LNCaP clone FGC (cell line): ENCODE results near the gene MAML3.

ENCODE experiments used
- DNase-seq: peaks from one replicate; pipeline ENCODE4 v3.0.0-alpha.2; 2011; ENCODE audit warnings: low read depth
- H3K4me3 ChIP-seq: 2 replicates; pipeline ENCODE4 v1.5.1; 2011; ENCODE audit warnings: mild to moderate bottlenecking, low read depth, low read length, control low read depth
- CTCF ChIP-seq: IDR thresholded peaks from 2 replicates; pipeline ENCODE4 v1.5.1; 2012; ENCODE audit warnings: mild to moderate bottlenecking; ENCODE audit not compliant: control insufficient read depth, insufficient read depth; ENCODE audit errors: extremely low read depth

The MAML3 gene

GRCh38 chr4:139912445-139912844 lies 241.5 kb downstream of the MAML3 start:
- no peak overlapping the region for H3K4me3 ChIP-seq
- DNase-seq, result no peak
- no peak for TF ChIP-seq CTCF

GRCh38 chr4:139910106-139910505 lies 243.9 kb downstream of the MAML3 start:
- no peak for DNase-seq
- H3K4me3 ChIP-seq, result no peak overlapping the region
- no peak for TF ChIP-seq CTCF

- TF ChIP-seq CTCF, result no peak
- no peak for DNase-seq
- no peak overlapping the region for H3K4me3 ChIP-seq
Observed at GRCh38 chr4:139908636-139909437, 245.1 kb downstream of the MAML3 start.

GRCh38 chr4:139907001-139907809 lies 246.8 kb downstream of the MAML3 start:
- H3K4me3 ChIP-seq, result no peak overlapping the region
- no peak for DNase-seq
- TF ChIP-seq CTCF, result no peak

- H3K4me3 ChIP-seq, result no peak overlapping the region
- no peak for DNase-seq
- TF ChIP-seq CTCF, result no peak
Observed at GRCh38 chr4:139905489-139905888, 248.5 kb downstream of the MAML3 start.

GRCh38 chr4:139904406-139904805 lies 249.6 kb downstream of the MAML3 start:
- no peak for DNase-seq
- no peak for TF ChIP-seq CTCF
- no peak overlapping the region for H3K4me3 ChIP-seq
